ENCODE data around the gene ZSWIM5.
"Not testable (repeated sequence)": the region's sequence is repeated elsewhere in the genome, so short reads cannot be mapped to it uniquely, and the experiment has no call there.

The ZSWIM5 gene

DNA sequence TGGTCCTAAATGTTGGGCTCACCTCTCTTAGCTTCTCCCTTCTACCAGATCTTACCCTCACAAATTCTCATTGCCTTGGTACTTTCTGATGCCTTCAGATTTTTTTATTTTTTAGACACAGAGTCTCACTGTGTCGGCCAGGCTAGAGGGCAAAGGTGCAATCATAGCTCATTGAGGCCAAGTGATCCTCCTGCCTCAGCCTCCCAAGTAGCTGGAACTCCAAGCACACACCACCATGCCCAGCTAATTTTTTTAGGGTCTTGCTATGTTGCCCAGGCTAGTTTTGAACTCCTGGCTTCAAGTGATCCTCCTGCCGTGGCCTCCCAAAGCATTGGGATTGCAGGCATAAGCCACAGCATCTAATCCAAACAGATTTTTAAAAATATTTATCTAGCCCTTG, 69.4 kb downstream of the ZSWIM5 start:
- DNase-seq: no peak

GRCh38 chr1:45135316-45135715, 71.1 kb downstream of the ZSWIM5 start:
- no peak for DNase-seq

DNA sequence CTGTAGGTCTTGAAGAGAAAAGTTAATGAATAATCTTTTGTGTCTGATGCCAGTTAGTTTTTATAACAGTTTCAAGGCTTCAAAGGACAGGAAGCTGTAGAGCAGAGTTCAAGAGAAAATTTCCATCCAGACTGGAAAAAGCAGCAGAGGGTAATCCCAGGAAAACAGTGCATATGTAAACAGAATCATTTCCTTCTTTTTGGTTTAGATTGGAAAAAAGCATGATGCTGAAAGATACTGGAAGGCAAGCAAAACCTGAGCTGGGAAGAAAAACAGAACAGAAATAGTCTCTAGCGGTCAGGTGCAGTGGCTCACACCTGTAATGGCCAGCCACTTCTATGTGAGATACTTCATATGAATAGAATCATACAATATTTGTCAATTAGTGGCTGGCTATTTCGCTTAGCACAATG, 71.9 kb downstream of the ZSWIM5 start:
- DNase-seq: no peak

GRCh38 chr1:45132719-45133118, 73.7 kb downstream of the ZSWIM5 start:
- DNase-seq: not testable (repeated sequence)

DNA sequence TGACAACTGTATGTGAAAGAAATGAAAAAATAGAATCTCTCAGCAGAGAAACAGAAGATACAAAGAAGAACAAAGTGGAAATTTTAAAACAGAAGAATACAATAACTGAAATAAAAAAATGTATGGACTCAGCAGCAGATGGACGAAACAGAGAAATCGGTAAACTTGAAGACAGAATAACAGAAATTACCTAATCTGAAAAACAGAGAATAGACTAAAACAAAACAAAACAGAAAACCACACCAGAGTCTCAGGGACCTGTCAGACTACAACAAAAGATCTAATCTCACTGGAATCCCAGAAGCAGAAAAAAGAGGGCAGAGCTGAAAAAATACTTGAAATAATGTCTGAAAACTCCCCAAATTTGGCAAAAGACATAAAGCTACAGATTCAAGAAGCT, 83.0 kb downstream of the ZSWIM5 start:
- no peak for DNase-seq

GRCh38 chr1:45122724-45123123, 83.7 kb downstream of the ZSWIM5 start:
- DNase-seq: no peak

GRCh38 chr1:45117766-45118165, 88.6 kb downstream of the ZSWIM5 start:
- DNase-seq: no peak

- DNase-seq: no peak
Observed at GRCh38 chr1:45116820-45117219, 89.6 kb downstream of the ZSWIM5 start.

DNA sequence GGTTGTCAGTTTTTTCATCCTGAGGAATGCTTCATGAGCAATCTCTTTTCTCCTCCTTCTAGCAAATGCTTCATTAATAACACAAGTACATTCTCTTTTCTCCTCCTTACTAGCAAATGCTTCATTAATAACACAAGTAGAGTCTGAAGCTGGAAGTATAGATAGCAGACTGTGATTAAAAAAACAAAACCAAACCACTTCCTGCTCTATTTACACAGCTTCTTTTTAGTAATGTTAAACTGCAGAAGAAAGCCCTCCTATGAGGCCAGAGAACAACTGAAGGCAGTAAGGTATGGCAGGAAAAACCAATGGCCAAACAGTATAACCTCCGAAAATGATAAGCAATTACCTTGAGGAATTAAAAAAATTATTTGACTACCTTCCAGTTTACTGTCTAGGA, 90.1 kb downstream of the ZSWIM5 start:
- DNase-seq: no peak

- DNase-seq: not testable (repeated sequence)
Observed at GRCh38 chr1:45115198-45115597, 91.2 kb downstream of the ZSWIM5 start.

GRCh38 chr1:45112661-45113060, 93.7 kb downstream of the ZSWIM5 start:
- no peak for DNase-seq

DNA sequence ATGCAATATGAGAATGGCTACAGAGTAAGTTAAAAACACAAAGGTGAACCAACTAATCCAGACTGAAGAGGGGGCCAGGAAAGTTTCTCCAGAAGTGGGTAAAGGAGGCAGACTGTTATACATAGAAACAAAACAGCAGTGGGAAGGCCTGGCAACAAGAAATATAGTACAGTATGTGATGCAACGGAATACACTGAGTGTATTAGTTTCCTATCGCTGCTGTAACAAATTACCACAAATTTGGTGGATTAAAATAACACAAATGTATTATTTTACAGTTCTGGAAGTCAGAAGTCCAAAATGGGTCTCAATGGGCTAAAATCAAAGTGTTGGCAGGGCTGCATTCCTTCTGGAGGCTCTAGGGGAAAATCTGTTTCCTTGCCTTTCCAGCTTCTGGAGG, 95.2 kb downstream of the ZSWIM5 start:
- no peak for DNase-seq

- DNase-seq: no peak
Observed at GRCh38 chr1:45107782-45108181, 98.6 kb downstream of the ZSWIM5 start.

DNA sequence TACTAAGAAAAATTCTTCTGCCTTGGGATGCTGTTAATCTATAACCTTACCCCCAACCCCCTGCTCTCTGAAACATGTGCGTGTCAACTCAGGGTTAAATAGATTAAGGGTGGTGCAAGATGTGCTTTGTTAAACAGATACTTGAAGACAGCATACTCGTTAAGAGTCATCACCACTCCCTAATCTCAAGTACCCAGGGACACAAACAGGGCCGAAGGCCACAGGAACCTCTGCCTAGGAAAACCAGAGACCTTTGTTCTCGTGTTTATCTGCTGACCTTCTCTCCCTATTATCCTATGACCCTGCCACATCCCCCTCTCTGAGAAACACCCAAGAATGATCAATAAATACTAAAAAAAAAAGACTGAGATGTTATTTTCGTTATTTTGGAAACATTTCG, 99.5 kb downstream of the ZSWIM5 start:
- DNase-seq: not testable (repeated sequence)

DNA sequence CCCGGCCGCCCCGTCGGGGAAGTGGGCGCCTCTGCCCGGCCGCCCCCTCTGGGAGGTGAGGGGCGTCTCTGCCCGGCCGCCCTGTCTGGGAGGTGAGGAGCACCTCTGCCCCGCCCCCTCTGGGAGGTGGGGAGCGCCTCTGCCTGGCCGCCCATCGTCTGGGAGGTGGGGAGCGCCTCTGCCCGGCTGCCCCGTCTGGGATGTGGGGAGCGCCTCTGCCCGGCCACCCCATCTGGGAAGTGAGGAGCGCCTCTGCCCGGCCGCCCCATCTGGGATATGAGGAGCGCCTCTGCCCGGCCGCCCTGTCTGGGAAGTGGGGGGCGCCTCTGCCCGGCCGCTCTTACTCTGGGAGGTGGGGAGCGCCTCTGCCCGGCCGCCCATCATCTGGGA, 100.3 kb downstream of the ZSWIM5 start:
- not testable (repeated sequence) for DNase-seq

DNA sequence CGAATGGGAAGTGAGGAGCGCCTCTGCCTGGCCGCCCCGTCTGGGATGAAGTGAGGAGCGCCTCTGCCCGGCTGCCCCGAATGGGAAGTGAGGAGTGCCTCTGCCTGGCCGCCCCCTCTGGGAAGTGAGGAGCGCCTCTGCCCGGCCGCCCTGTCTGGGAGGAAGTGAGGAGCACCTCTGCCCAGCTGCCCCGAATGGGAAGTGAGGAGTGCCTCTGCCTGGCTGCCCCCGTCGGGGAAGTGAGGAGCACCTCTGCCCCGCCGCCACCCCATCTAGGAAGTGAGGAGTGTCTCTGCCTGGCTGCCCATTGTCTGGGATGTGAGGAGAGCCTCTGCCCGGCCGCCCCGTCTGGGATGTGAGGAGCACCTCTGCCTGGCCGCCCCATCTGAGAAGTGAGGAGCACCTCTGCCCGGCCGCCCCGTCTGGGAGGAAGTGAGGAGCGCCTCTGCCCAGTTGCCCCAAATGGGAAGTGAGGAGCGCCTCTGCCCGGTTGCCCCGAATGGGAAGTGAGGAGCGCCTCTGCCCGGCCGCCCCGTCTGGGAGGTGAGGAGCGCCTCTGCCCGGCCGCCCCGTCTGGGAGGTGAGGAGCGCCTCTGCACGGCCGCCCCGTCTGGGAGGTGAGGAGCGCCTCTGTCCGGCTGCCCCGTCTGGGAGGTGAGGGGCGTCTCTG, 100.8 kb downstream of the ZSWIM5 start:
- not testable (repeated sequence) for DNase-seq

DNA sequence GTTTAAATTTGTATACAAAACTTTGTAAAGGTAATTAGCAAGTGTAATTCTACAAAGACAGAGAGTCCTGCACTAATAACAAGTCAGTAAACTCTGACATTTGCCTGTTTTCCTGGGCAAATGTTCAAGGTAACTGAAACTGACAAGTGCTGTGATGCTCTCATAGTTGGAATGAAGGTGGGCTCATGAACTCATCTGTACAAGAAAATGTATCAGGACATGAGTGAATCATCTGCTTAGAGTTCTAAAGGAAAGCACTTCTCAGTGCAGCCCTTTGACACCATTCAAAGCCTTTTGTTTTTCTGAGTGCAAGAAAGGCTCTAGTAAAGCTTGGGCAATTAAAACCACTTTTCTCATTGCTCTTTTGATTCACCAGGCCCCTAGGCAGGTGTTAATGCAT, 102.9 kb downstream of the ZSWIM5 start:
- DNase-seq: no peak

DNA sequence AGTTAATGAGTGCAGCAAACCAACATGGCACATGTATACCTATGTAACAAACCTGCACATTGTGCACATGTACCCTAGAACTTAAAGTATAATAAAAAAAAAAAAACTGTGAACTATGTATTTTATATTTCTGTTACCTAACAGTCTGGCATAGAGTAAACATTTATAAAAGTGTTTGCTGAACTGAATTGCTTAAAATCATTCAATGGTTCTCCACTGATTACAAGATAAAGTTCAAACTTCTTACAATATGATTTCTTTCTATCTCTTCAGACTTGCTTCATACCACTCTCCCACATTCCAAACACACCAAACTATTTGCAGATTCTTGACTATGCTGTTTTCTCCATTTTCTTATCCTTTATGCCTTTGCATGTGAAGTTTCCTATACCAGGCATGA, 104.5 kb downstream of the ZSWIM5 start:
- DNase-seq: no peak

DNA sequence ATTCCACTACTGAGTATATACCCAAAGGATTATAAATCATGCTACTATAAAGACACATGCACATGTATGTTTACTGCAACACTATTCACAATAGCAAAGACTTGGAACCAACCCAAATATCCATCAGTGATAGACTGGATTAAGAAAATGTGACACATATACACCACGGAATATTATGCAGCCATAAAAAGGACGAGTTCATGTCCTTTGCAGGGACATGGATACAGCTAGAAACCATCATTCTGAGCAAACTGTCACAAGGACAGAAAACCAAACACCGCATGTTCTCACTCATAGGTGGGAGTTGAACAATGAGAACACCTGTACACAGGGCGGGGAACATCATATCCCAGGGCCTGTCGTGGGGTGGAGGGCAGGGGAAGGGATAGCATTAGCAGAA, 104.9 kb downstream of the ZSWIM5 start:
- not testable (repeated sequence) for DNase-seq

- DNase-seq: no peak
Observed at GRCh38 chr1:45097944-45098343, 108.5 kb downstream of the ZSWIM5 start.

DNA sequence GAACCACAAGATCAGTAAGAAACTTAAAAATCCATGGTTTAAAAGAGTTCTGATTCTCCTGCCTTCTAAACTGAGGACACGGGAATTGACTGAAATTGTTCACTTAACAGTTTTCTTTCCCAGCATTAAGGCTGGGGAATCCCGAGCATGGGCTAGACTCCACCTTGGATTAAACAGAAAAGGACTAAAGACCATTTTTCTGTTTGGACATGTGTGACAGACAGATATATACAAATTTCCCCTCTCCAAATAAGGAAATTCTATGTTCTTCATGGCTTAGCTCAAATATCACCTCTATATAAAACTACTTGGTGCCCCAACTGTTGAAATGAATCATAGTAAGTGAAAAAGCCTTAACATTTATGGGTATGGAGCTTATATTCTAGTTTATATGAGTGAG, 109.3 kb downstream of the ZSWIM5 start:
- no peak for DNase-seq

DNA sequence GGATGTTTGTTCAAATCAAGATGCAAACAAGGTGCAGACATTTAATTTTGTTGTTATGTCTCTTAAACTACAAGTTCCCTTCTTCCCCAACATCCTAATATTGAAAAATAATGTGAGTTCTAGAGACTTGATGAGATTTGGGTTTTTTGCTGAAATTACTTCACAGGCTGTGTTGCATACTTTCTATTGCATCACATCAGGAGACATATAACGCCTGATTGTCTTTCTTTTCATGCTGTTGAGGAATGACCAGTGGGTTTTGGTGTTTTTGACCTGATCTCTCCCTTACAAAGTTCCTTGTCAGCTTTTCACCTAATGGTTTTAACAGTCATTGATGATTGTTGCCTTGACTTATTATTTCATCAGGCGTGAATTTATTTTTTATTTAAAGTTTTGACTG, 111.0 kb downstream of the ZSWIM5 start:
- no peak for DNase-seq

DNA sequence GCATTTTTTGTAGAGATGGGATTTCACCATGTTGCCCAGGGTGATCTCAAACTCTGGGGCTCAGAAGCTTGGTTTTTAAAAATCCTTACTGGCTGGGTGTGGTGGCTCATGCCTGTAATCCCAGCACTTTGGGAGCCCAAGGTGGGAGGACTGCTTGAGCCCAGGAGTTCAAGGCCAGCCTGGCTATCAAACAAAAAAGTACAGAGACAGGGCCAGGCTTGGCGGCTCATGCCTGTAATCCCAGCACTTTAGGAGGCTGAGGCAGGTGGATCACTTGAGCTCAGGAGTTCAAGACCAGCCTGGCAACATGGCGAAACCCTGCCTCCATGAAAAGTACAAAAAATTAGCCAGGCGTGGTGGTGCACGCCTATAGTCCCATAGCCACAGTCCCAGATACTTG, 112.0 kb downstream of the ZSWIM5 start:
- not testable (repeated sequence) for DNase-seq

DNA sequence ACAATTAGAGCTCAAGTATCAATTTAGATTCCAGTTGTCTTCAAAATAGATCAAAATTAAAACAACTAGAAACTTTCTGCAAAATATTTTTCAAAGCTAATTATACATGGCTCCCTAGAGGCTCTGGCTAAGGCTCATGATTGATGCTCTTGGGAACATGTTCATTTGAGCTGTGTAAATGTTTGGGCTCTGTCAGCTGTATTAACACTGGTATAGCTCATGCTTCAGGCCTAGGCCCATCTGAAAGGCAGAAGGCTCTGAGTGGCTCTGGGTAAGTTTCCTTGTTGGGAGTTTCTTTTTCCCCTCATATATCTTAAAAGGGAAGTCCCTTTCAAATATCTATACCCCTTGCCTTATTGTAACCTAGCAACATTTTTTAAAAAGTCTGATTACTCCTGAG, 113.1 kb downstream of the ZSWIM5 start:
- DNase-seq: no peak

DNA sequence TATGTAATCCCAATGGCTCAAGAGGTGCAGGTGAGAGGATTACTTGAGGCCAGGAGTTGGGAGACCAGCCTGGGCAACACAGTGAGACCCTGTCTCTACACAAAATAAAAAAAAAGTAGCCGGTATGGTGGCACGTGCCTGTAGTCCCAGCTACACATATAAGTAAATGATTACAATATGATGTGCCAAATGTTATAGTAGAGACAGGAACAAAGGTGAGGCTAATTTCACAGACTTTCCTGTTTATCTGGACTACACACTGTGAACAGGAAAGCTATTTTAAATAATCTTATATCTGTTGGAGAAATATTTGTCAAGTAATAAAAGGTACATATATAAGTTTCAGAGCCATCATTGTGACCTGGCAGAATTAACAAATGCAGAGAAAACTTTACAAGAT, 116.7 kb downstream of the ZSWIM5 start:
- DNase-seq: no peak

DNA sequence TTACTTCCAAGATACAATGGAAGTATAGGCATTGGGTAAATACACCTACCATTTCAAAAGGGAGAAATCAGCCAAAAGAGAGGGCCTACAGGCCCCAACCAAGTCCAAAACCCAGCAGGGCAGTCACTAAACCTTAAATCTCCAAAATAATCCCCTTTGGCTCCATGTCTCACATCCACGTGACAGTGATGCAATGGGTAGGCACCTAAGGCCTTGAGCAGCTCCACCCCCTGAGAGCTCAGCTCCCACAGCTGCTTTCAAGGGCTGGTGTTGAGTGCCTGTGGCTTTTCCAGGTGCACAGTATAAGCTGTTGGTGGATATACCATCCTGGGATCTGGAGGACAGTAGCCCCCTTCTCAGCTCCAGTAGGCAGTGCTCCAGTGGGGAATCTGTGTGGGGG, 121.8 kb downstream of the ZSWIM5 start:
- no peak for DNase-seq

Measured in CD4-positive, alpha-beta T cell treated with Interleukin-6 for 4 hours (primary cell).